GM18867 (cell line): ENCODE measurements around the gene RXFP4.

Experiments used
- ATAC-seq: cut with Tn5 transposase; IDR thresholded peaks from one replicate; pipeline ENCODE4 v1.9.1; 2021; ENCODE audit warnings: mild to moderate bottlenecking, moderate library complexity; ENCODE audit not compliant: unreplicated experiment

Gene RXFP4

DNA sequence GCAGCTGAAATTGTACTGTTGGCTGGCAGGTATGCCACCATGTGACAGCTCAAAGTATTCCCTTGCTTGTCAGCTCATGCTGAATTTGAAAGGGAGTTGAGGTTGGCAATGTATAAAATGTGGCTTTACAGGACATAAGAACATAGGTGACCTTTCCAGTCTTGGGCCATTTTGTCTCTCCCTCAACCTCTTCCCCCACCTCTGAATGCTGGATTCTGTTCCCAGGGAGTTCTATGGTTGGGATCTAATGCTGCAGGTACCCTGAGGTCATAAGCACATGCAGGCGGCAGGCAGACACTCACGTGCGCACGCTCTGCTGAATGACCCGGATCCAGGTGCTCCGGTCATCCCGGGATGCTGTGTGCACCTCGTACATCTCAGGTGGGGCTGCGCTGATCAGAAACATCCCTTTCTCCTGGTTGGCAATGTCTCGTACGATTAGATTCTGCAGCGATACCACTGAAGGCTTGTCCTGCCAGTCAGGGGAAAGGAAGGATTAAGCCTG lies 16.0 kb downstream of the RXFP4 start:
- ATAC-seq = no peak

DNA sequence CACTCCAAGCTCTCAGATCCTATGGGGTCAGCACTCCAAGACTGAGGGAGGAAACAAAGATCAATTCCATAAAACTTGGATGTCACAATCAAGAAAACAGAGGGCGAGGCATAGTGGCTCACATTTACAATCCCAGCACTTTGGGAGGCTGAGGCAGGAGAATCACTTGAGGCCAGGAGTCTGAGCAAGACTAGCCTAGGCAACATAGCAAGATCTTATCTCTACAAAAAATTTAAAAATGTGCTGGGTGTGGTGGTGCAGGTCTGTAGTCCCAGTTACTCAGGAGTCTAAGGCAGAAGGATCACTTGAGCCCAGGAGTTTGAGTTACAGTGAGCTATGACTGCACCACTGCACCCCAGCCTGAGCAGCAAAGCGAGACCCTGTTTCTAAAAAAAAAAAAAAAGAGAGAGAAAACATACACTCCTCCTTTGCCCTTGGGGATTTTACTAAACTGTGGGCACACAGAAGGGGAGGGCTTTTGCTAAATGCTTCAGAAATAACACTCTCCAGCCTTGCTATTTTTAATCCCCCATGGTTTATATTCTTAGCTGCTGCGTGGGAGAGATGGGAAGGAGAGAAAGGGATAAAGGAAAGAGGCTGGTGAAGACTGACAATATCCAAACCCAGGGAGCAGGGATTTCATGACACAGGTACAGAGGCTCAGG lies 18.8 kb downstream of the RXFP4 start:
- ATAC-seq = no peak

DNA sequence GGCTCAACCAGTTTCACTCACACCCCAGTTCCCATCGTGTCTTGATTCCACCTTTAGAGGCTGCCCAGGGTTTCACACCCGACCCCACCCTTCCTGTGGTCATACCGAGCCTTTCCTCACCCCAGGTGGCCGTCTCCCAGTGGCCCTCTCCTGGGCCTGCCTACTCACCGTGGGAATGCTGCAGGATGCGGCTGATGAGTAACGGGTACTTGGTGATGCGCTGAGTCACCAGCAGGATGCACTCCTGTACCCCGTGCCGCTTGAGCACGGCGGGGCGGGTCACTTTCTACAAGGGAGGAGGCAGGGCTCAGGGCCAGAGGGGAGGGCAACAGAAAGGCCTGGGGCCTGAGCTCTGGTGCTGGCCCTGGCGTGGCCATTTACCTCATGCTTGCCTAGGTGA lies 20.5 kb downstream of the RXFP4 start:
- ATAC-seq = no peak

DNA sequence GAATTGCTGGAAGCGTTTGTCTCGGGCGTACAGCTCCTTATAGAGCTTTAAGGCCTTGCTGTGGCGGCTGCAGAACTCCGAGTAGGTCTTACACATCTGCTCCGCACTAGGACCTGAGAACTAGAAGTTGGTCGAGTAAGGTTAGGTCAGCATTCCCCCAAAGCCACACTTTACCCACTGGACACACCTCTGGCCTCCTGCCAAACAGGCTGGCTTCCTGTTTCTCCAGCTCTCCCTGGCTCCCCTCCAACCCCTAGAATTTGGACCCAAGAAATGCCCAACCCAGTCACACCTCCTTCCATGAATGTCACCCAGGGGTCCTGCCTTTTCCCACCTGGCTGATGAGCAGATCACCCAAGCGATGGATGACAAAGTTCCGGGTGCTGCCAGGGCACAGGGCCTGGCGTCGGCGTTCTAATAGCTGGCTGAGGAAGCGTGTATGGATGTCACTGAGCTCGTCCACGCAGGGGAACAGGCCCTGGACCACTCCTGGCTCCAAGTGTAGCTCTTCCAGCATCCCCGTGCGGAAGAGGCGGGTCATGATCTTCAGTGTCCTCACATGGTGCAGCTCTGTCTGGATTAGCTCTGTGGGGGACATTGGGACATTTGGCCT lies 21.3 kb downstream of the RXFP4 start:
- ATAC-seq = no peak

DNA sequence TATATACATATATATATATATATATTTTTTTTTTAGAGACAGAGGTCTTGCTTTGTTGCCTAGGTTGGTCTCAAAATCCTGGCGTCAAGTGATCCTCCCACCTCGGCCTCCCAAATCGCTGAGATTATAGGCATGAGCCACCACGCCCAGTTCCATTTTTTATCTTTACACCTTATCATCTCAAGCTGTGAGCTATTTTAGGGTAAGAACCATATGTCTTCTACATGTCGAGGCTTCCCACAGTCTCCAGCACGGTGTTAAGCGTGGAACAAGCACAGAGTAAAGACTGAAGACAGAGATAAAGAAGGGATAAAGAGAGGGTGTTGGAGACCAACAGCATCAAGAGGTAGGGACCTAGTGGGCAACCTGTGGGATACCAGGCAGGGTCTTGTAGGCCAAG lies 22.8 kb downstream of the RXFP4 start:
- no peak for ATAC-seq

DNA sequence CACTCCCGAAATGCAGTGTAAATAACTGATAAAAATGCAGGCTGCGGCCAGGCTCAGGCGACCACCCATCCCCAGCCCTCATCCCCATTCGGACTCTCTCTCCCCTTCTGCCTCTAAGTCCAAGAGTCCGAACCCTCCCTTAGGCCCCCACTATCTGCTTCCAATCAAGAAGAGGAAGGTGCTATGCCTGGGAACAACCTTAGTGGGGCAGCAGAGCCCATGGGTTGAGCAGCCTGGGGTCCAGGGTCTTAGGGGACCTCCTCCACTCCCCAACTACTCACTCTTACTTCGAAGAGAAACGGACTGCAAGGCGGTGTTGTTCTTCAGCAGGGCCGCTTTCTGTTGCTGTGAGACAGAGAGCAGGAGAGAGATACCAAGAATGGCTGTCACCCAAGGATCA lies 24.7 kb downstream of the RXFP4 start:
- no peak for ATAC-seq

DNA sequence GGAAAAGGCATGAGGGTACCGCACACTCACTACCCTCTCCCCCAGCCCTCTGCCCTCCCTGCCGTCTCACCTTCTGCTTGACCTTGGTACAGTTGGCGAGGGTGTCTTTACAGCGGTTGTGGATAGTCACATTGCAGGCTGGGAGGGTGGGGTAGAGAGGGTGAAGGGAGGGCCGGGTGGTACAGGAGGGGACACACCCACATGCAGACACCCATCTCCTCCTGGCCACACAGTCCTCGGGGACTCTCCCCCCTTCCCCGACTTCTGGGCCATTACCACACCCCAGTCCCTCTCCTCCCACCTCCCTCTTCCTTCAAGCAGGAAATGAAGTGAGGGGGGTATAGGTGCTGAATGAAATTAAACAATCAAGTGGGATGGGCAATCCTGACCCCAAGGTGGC lies 25.3 kb downstream of the RXFP4 start:
- ATAC-seq = no peak

DNA sequence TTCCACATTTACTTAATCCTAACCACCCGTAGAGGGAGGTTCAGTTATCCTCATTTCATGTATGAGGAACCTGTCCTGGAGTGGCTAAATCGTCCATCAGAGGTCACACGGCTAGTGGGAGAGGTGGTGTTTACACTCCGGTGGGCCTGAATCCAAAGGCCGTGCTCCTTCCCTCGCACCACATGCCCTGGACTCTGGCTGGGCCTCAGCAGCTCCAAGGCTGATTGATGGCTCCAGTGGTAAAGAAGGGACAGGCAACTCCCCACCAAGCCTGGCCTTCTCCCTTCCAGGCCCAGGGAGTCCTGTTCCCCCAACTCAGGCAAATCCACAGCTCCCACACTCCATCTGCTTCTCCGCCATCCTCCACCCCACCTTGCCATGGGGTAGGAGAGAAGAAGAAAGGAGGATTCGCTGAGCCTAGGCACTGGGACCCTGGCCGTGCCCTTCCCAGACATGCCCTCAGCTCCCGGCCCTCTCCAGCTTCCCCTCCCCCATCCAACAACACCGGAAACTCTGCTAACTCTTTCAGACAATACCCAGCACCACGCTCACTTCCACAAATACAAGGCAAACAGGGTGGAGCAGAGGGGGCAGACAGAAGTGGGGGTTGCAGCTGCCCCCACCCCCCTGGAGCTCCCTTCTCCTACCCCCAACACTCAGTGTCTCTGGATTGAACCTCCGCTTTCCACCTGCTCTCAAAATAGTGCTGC lies 26.1 kb downstream of the RXFP4 start:
- no peak for ATAC-seq

DNA sequence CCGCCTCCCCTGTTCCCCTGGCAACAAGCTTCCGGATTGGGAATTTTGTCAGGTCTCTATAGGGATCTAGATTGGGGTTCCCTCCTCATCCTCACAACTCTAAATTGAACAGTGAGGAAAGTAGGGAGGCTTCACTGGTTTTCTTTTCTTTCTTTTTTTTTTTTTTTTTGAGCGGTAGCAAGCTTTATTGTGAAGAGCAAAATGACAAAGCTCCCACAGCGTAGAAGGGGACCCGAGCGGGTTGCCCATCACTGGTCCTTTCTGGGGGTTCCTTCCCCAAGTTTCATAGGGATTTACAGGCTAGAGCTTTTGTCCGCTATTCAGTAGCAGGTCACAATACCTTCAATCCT lies 26.6 kb downstream of the RXFP4 start:
- ATAC-seq = no peak

DNA sequence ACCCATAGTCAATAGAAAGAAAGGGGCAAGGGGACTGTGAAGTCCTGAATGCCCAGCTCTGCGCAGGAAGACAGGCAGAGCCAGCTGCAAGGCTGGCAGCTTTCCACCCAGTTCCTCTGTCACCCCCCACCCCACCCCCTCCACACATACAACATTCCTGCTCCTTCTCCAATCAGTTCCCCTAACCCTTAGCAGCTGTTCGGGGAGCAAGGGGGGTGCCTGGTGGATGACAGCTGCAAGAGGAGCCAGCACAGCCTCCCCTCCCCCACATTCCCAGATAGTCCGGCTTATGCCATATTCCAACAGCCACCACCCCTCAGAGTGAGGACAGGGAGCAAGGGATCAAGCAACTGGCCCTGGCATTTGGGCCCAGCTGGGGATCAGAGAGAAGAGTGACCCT lies 27.2 kb downstream of the RXFP4 start:
- no peak for ATAC-seq

DNA sequence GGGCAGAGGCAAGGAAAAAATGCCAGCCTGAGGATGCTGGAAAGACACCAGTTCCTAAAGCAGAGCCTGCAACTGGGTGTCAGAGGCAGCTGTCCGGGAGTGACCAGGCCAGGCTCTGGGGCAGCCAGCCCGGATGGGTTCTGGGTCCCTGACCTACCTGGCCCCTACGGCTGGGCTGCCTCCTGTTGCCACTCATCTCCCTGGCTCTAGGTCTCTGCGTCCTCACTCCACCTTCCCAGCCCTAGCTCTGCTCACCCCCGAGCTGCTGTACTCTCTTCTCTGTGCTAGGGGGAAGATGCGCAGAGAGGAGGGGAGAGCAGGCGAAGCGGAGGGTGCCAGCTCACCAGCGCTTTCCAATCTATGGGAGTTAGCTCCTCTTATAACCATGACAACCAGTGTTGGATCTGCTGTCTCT lies 27.9 kb downstream of the RXFP4 start:
- no peak for ATAC-seq

DNA sequence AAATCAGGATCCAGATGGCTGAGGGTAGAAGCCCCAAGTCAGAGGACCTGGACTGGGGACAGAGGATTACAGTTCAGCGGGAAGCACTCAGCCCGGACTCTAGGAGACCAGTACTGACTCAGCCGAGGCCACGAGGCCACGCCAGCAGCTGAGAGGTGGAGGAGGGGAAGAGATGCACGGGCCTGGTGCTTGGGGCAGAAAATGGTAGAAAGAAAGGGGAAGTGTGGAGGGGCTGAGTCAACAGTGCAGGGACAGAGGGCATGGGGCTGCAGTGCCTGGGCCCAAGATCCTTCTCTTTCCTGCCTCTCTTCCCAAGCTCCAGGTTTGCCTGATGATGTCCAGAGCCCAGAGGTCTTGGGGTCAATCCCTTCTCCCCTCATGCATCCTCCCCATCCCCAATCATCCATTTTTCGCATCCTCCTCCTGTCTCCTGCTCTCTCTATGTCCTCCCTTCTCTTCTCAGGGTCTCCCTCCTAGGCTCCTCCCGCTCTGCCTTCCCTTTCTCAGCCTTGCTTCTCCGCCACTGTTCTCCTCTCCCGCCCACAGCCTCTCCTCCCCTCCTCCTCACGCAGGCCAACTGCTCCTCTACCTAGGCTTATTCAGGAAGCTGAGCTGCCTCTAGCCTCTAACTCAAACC lies 29.2 kb downstream of the RXFP4 start:
- peak; percentile 71 for ATAC-seq

DNA sequence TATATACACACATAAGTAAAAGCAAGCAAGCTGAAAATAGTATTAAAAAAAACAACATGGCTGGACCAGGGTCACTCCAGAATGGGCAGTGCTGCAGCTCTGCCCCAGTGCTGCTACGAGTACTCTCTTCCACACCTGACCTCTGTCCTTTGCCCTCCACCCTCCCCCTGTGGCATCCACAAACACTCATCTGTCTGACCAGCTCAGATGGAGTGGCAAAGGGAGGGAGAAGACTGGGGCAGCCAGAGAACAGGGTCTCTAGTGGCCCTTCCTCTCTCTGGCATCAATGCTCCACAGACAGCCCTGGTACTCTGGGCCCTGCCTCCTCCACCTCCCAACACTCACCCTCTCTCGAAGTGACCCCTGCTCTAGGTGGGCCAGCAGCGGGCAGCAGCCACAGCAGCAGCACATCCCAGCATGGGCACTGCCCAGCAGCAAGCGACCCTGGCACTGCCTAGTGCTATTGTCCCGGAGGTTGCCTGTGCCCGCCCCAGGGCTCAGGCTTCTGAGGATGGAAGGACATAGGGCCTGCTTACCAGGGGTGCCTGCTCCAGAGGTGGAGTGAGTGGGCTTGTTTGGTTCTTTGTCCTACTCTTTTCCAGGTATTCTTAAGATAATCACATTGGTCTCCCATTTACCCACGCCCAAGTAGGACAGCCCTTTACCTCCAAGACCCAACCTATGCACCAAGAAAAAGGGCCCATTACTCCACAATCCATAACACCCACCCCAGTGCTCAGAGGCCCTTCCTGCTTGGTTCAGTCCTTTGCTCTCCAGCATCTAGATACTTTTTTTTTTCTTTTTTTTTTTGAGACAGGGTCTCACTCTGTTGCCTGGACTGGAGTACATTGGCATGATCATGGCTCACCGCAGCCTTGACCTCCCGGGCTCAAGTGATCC lies 30.7 kb downstream of the RXFP4 start:
- ATAC-seq = no peak

DNA sequence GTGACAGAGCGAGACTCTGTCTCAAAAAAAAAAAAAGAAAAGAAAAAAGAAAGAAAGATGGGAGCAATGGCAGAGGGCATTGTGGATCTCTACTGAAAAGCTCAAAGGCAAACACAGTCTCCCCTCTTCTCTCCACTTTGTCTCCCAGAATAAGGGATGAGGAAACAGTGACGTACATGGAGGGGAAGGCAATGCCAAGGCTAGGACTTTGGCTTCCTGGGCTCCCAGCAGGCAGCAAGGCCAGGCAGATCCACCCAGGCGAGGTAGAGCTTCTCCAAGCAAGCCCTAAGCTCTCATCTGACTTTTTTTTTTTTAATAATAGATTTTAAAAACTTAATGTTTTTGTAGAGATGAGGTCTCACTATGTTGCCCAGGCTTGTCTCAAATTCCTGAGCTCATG lies 32.3 kb downstream of the RXFP4 start:
- ATAC-seq = no peak

DNA sequence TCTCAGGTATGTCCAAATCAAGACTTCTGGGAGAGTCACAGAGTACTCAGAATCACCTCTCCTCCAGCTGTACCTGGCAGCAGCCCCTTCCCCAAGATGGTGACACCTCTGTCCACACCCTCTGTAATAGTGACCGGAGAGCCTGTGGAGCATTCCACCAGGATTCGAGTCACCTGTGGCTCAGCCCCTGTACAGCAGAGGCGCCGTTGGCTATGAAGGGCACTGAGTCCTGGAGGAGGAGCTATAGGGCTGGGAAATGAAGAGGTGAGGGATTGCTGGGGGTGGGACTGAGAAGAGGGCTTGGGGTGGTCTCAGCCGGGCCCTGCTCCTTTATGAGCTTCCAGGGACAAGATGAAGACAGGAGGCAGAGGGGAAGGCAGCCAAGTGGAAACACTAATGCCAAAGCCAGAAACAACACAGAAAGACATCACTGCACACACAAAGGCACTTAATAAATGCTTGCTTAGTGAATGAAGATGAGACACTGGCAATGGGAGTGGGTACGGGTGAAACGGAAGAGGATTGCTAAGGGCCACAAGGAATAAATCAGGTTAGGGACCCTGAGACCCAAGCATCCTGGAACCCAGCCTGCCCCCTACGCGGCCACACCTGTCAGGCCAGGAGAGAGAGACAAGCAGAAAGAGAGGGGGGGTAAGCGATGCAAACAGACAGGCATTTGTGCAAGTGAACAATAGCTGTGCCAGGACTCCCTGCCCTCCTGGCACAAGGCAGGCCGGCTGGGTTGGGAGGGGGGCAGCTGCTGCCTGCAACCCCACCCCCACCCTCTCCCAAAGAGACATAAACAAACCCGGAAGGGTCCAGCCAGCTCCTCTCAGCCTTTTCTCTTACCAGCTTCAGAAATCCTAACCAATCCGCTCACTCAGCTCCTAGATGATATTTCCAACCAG lies 33.0 kb downstream of the RXFP4 start:
- no peak for ATAC-seq

DNA sequence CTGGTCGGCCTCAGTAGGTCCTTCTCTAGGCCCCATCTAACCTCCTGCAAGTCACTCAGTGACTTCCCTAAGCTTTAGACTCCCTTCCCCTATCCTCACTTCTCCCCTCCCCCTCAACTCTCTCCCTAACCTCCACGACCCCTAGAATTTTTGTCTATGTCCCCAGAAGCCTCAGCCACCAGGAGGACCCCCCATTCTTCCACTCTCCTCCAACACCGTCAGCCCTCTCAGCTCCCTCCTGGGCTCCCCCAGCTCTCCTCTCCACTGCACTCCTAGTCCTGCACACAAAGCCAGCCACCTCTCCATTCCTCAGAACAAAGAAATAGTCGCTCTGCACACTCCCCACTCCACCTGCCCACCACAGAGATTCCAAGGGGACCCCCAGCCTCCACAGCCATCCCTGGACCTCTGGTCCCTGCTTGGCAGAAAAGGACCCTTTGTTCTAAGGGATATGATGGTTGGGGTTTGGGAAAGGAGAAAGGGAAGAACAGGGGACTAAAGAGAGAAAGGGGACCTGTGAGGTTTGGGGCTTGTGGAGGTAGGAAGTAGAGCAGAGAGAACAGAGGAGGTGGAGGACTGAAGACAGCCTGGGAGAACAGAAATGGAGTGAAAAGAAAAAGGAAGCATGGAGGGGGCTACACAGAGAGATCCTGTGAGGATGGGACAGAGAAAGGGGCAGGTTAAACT lies 34.1 kb downstream of the RXFP4 start:
- no peak for ATAC-seq

DNA sequence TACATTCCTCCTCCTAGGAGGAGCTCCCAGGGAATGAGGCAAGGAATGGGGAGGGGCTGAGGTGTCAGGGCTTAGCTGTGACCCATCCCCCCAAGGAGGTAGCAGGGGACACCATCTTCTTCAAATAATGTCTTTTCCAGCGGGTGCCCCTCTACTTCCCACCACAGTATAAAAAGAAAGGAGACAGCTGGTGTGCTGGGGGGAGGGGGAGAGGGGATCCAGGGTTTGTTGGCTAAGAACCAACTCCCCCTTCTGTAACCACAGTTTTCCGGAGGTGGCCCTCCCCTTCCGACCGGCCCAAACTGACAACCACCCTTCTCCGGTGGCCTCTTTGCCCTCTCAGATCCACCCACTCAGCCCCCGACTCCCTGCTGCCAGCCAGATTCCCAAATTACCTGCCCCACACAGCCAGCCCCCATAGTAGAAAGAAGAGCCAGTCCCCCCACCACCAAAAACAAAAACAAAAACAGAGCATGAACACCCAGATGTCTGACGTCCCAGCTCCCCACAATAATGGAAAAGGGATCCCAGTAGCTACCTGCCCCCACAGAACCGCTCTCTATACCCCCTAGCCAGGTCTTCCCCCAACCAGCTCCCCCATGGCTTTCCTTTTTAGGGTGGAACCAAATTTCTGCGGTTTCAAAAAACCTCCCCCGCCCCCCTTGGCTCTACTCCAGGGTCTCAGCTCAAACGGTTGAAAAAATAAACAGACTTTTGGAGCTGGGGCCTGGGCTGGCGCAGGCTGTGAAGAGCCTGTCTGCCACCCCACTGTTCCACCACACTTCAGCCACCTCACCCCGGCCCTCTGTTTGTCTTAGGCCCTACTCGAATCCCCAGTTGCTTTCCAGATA lies 34.8 kb downstream of the RXFP4 start:
- no peak for ATAC-seq
